Measurements from ENCODE around the gene ATP10B.

DNA sequence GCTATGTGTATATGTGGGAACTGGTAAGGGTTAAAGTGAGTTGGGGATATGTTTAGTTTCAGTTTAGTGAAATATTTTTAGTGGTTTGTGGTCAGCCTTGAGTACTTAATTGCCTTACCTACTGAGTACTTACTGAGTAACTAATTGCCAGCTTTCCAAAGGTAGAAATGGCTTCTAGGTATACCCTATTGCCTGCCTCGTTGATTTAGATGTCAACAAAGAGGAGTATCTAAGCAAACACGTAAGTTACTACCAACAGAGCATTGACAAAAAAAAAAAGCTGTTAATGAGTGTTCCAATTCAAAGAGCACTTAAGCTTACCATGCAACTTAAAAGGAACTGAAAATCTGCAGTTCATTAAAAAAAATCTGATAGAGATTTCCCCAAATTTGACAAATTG, 8.8 kb downstream of the ATP10B start:
- TF ChIP-seq BRCA1 (IDR thresholded peaks at IDR 0.05; ENCODE audit: low read depth, low read length) (no peak), RXRA (IDR thresholded peaks at IDR 0.05; ENCODE audit: insufficient read depth, low read depth, low read length) (no peak), EZH2 (IDR thresholded peaks at IDR 0.05; ENCODE audit: low read depth, low read length, severe bottlenecking) (no peak), SIN3A (conservative IDR thresholded peaks at IDR 0.05 in 1 of 2, IDR thresholded peaks at IDR 0.05 in 1 of 2; ENCODE audit: low read depth in 1 of 2, low read length in 2 of 2) (no peak)
- TF ChIP-seq, protein P1, sequence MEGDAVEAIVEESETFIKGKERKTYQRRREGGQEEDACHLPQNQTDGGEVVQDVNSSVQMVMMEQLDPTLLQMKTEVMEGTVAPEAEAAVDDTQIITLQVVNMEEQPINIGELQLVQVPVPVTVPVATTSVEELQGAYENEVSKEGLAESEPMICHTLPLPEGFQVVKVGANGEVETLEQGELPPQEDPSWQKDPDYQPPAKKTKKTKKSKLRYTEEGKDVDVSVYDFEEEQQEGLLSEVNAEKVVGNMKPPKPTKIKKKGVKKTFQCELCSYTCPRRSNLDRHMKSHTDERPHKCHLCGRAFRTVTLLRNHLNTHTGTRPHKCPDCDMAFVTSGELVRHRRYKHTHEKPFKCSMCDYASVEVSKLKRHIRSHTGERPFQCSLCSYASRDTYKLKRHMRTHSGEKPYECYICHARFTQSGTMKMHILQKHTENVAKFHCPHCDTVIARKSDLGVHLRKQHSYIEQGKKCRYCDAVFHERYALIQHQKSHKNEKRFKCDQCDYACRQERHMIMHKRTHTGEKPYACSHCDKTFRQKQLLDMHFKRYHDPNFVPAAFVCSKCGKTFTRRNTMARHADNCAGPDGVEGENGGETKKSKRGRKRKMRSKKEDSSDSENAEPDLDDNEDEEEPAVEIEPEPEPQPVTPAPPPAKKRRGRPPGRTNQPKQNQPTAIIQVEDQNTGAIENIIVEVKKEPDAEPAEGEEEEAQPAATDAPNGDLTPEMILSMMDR (IDR thresholded peaks at IDR 0.05; ENCODE audit: control extremely low read depth in 1 of 3, insufficient read depth in 1 of 3, low read depth in 1 of 3, low read length in 3 of 3) = no peak

Measured in H1 (cell line).